Stimulated activated CD4-positive, alpha-beta T cell treated with anti-CD3 and anti-CD28 coated beads, Interleukin-1b, Interleukin-23, amount 100 ng/mL, for 4 hours (primary cell): ENCODE results near the gene ERC1.
"Not testable (repeated sequence)": the region's sequence is repeated elsewhere in the genome, so short reads cannot be mapped to it uniquely, and the experiment has no call there.

Experiments used
- DNase-seq, 2 donors: peaks; one replicate each; pipeline ENCODE4 v3.0.0-alpha.2; 2020; ENCODE audit warnings: low read depth in 2 of 2

ERC1 gene

DNA sequence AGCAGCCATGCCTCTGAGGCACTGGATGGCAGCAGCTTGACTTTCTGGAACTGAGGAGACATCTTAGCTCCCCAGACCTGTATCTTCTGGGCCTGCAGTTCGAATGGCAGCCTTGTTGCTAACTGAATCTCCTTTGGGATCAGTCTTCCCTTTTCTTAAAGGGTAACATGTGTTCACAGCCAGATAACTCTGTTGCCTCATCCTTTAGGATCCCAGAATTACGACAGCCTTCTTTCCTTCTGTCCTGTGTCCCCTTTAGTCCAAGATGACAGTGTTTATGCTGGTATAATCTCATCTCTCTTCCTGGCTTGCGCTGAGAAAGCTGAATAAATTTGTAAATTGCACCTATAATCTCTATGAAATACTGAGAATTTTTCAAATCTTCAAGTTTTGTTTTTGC, 9.1 kb upstream of the ERC1 start:
- DNase-seq: no peak

GRCh38 chr12:988646-989045, 2.4 kb upstream of the ERC1 start:
- no peak for DNase-seq

DNA sequence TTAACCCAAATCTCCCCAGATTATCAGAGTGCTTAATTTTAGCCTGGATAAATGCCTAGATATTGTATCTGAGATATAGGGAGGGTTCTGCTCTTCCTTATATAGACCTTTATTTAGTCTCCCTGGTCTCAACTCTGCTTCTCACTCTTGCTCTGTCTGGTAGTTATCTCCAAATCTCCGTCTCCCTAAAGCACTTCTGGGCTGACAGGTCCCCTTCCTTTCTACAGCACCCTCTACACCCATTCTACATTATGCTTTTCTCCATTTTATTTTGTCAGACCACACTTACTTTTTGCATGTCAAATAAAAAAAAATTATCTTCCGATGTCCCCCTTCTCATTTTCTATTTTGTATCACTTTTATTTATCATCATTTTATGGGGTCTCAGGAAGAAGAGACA, 2.0 kb upstream of the ERC1 start:
- DNase-seq: no peak

GRCh38 chr12:989751-990660, 1.0 kb upstream of the ERC1 start:
- peak in 1 of 2 donors; percentile 11 for DNase-seq

- peak in 1 of 2 donors; percentile 4 for DNase-seq
Observed at GRCh38 chr12:991350-992333, 619 bp downstream of the ERC1 start.

DNA sequence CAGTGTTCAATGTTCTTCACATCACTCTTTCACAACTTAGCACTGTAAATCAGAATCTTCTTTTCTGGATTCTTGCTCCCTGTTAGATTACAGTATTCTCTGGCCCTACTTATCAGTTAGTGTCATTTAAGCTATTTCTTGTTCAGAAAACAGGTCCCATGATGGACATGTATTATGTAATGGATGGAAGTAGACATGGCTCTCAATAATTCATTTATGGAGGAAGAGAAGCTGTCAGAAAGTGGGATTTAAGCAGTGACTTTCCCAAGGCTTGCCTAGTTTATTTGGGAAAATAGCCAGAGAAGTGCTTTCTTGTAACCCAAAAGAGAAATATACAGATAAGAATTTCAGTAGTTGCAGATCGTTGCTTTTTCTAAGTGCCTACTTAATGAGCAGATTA, 1.6 kb downstream of the ERC1 start:
- DNase-seq: no peak

GRCh38 chr12:996881-997280, 5.9 kb downstream of the ERC1 start:
- no peak for DNase-seq

GRCh38 chr12:997505-997904, 6.5 kb downstream of the ERC1 start:
- no peak for DNase-seq

DNA sequence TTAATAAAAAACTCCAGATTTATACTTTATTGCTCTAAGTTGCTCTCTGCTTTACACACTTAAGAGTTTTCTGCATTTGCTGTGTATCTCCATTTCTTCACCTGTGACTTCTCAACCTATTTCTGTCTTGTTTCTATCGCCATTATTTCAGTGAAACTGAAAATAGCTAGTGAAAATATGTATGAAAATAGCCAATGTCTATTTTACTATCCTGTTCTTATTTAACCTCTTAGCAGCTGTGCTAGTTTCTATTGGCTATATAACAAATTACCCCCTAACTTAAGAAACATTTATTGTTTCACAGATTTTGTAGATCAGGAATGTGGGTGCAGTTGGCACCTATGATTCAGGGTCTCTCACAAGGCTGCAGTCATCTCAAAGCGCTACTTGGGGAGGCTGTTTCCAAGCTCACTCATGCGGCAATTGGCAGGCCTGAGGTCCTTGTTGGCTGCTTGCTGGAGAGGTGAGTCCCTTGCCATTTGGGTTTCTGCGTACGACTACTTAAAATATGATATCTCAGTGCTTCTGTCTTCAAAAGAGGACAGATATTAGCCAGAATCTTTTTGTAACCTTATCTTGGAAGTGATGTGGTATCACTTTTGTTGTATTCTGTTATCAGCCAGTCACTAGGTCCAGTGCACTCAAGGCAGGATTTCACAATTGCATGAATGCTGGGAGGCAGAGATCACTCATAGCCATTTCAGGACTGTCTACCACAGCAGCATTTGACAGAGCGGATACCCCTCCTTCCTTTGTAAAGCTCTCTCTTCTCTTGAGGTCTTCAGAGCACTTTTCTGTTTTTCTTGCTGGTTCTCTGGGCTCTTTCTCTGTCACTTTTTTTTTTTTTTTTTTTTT, 7.2 kb downstream of the ERC1 start:
- DNase-seq: no peak

DNA sequence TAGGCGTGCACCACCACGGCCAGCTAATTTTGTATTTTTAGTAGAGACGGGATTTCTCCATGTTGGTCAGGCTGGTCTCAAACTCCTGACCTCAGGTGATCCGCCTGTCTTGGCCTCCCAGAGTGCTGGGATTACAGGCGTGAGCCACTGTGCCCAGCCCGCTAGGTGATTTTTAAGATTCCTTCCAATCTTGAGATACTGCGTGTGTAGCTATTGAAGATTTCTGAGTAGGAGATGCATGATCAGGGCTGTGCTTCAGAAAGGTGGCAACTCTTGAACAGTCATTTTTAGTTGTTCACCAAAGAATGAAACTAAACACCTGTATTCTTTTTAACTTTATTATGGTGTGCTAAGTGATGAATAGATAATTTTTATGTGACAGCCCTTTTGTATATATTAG, 8.7 kb downstream of the ERC1 start:
- not testable (repeated sequence) for DNase-seq

DNA sequence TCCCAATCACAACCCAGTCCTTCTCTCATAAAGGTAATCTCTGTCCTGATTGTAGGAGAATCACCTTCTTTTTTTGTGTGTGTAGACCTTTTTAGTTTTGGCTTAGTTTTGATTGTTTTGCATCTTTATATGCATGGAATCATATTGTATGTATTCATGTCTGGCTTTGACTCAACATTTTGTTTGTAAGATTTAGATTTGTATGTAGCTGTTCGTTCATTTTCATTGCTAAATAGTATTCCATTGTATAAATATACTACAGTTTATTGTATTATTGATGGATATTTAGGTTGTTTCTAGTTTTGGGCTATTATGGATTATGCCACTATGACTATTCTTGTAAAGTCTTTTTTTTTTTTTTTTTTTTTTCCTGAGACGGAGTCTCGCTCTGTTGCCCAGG, 10.5 kb downstream of the ERC1 start:
- no peak for DNase-seq

- DNase-seq: no peak
Observed at GRCh38 chr12:1003600-1004271, 12.7 kb downstream of the ERC1 start.

DNA sequence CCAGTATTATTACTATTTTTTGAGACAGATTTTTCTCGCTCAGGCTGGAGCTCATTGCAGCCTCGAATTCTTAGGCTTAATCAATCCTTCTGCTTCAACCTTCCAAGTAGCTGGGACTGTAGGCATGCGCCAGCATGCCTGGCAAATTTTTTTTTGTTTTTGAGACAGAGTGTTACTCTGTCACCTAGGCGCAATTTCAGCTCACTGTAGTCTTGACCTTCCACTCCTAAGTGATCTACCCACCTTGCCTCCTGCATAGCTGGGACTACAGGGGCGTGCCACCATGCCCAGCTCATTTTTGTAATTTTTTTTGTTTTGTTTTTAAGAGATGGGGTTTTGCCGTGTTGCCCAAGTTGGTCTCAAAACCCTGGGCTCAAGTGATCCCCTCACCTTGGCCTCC, 15.2 kb downstream of the ERC1 start:
- no peak for DNase-seq

DNA sequence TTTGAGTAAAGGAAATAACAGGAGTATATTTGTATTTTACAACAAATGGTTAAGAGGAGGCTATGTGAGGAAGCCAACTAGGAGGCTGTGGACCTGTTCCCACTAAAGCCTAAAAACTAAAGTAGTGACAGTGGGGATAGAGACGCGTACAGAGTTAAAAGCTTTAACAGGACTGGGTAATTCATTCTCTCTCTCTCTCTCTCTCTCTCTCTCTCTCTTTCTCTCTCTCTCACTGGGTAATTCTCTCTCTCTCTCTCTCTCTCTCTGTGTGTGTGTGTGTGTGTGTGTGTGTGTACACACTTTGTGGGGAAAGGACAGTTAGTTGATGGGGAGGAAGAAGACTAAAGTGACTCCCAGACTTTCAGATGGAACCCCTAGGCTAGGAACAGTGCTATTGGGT, 16.3 kb downstream of the ERC1 start:
- DNase-seq: no peak

- no peak for DNase-seq
Observed at GRCh38 chr12:1007994-1008393, 17.0 kb downstream of the ERC1 start.

- no peak for DNase-seq
Observed at GRCh38 chr12:1011091-1011490, 20.1 kb downstream of the ERC1 start.

DNA sequence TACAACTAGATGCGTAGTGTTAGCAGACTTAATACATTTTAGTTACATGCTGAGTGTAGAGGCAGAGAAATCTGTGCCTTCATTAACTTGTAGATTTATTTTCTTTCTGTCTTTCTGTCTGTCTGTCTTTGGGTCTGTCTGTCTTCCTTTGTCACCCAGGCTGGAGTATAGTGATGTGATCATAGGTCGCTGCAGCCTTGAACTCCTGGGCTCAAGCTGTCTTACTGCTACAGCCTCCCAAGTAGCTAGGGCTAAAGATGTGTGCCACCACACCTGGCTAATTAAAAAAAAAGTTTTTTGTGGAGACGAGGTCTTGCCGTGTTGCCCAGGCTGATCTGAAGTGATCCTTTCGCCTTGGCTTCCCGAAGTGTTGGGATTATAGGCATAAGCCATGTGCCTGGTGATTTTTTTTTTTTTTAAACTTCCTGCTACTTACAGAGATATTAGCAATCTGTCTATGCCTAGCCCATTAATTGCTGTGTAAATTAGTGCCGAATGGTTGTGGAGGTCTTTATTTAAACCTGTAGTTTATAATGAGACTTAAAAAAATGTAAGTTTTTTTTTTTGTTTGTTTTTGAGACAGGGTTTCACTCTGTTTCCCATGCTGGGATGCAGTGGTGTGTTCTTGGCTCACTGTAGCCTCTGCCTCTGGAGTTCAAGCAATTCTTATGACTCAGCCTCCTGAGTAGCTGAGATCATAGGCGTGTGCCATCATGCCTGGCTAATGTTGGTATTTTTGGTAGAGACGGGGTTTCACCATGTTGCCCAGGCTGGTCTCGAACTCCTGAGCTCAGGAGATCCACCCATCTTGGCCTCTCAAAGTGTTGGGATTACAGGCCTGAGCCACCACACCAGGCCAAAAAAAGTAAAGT, 22.8 kb downstream of the ERC1 start:
- DNase-seq: no peak

DNA sequence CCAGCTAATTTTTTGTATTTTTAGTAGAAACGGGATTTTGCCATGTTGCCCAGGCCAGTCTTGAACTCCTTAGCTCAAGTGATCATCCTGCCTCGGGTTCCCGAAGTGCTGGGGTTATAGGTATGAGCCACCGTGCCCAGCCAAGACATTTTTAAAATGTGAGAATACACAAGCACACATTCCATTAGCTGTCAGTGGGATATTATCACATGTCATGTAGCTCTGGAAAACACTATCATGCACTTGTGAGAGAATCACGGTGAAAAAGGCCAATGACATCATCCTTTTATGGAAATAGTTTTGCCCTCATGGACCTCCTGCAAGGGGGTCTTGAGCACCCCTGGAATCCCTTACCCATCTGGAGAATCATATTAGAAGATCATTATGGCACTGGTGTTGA, 28.3 kb downstream of the ERC1 start:
- no peak for DNase-seq

GRCh38 chr12:1020389-1020788, 29.4 kb downstream of the ERC1 start:
- no peak for DNase-seq
